Activated CD8-positive, alpha-beta T cell treated with anti-CD3 and anti-CD28 coated beads for 36 hours (primary cell): Measurements from ENCODE around the gene NAXE. TPM values are rescaled to one million over a fixed set of nuclear protein-coding genes. Genes with fewer than 3 reads are reported as not detected.
"Not testable (repeated sequence)": the region's sequence is repeated elsewhere in the genome, so short reads cannot be mapped to it uniquely, and the experiment has no call there.

Source experiments
- ATAC-seq: fragments of 200-7000 bp; cut with Tn5 transposase; one replicate; pipeline ENCODE4 v1.10.0; 2021; ENCODE audit warnings: mild to moderate bottlenecking, moderate library complexity
- CTCF ChIA-PET: fragments of 350-600 bp; sonication (Branson Sonifier 250); formaldehyde crosslinking; loops from one replicate; lab custom pipeline; 2021; ENCODE audit warnings: antibody characterized with exemption; lab: Charles Lee
- POLR2A ChIA-PET: fragments of 350-600 bp; sonication (Branson Sonifier 250); formaldehyde crosslinking; loops from one replicate; lab custom pipeline; 2021; ENCODE audit warnings: antibody characterized with exemption; lab: Charles Lee
- DNase-seq: peaks from one replicate; pipeline ENCODE4 v3.0.0-alpha.2; 2020
- H3K27ac Mint-ChIP-seq: one replicate; pipeline ENCODE4 v1.8.0; 2021; ENCODE audit warnings: mild to moderate bottlenecking, mixed read lengths
- H3K27me3 Mint-ChIP-seq: one replicate; pipeline ENCODE4 v1.8.0; 2021; ENCODE audit warnings: mixed read lengths
- H3K36me3 Mint-ChIP-seq: one replicate; pipeline ENCODE4 v1.8.0; 2021; ENCODE audit warnings: low read depth, mixed read lengths
- H3K4me1 Mint-ChIP-seq: one replicate; pipeline ENCODE4 v1.8.0; 2021; ENCODE audit warnings: low read depth, mixed read lengths
- H3K4me3 Mint-ChIP-seq: one replicate; pipeline ENCODE4 v1.8.0; 2021; ENCODE audit warnings: mild to moderate bottlenecking, moderate library complexity, mixed read lengths
- H3K9me3 Mint-ChIP-seq: one replicate; pipeline ENCODE4 v1.8.0; 2021; ENCODE audit warnings: mixed read lengths
- CTCF ChIP-seq: fragments of 200-600 bp; IDR thresholded peaks from one replicate; pipeline ENCODE4 v1.8.0; 2022; ENCODE audit warnings: antibody characterized with exemption, mild to moderate bottlenecking
- intact Hi-C: fragments of 100-400 bp; cut with micrococcal nuclease; formaldehyde crosslinking; loops from one replicate; pipeline ENCODE4 v1.10.0; 2022
- total RNA-seq, 2 experiments: library from RNA; stranded (reverse); gene quantifications; one replicate each; pipeline ENCODE4 v1.2.3, GENCODE V29; 2021

Gene NAXE
- total RNA-seq, 2 experiments from 2014 or later: 65.4 to 68.6 TPM

GRCh38 chr1:156551066-156551643 is 40.4 kb upstream of the NAXE start:
- Mint-ChIP-seq H3K27me3 (no peaks in the 10 kb centered on the region), H3K4me1 (no peaks in the 10 kb centered on the region), H3K27ac (no peak overlapping the region), H3K36me3 (no peaks in the 10 kb centered on the region), H3K4me3 (no peak overlapping the region), H3K9me3 (no peaks in the 10 kb centered on the region)
- ChIA-PET CTCF (interaction anchor here (0.9 to 1.6 kb wide), 5 partner anchors 31 to 107 kb away, joined by 3 to 6 read pairs (median 4); no protein-coding TSS in a partner anchor), POLR2A (no interaction called here)
- no peak for ATAC-seq
- intact Hi-C loops: no loop called here
- DNase-seq: no peak
- TF ChIP-seq CTCF: no peak

GRCh38 chr1:156551869-156552268 is 39.7 kb upstream of the NAXE start:
- no peaks in the 10 kb centered on the region for H3K27me3 Mint-ChIP-seq
- no peaks in the 10 kb centered on the region for H3K4me1 Mint-ChIP-seq
- H3K36me3 Mint-ChIP-seq: no peaks in the 10 kb centered on the region
- ChIA-PET CTCF (interaction anchor here (0.9 to 1.6 kb wide), 5 partner anchors 30 to 166 kb away, joined by 3 to 6 read pairs (median 4); no protein-coding TSS in a partner anchor), POLR2A (interaction anchor here (0.6 kb wide), 1 partner anchor 19 kb away, joined by 3 read pairs; no protein-coding TSS in a partner anchor)
- no peak overlapping the region for H3K27ac Mint-ChIP-seq
- H3K4me3 Mint-ChIP-seq: no peak overlapping the region
- no peak for TF ChIP-seq CTCF
- ATAC-seq (no peak), DNase-seq (no peak)
- no peaks in the 10 kb centered on the region for H3K9me3 Mint-ChIP-seq
- intact Hi-C loops: no loop called here

GRCh38 chr1:156552518-156552917 is 39.1 kb upstream of the NAXE start:
- H3K36me3 Mint-ChIP-seq: no peaks in the 10 kb centered on the region
- H3K27ac Mint-ChIP-seq: no peak overlapping the region
- CTCF ChIA-PET: interaction anchor here (1.6 kb wide), 1 partner anchor 167 kb away, joined by 4 read pairs; no protein-coding TSS in a partner anchor
- H3K4me3 Mint-ChIP-seq: no peak overlapping the region
- no peak for TF ChIP-seq CTCF
- intact Hi-C loops: no loop called here
- H3K9me3 Mint-ChIP-seq: no peaks in the 10 kb centered on the region
- ATAC-seq (no peak), DNase-seq (no peak)
- POLR2A ChIA-PET: interaction anchor here (0.6 kb wide), 2 partner anchors 19 to 20 kb away, joined by 3 read pairs; partner anchors contain the start of gene IQGAP3
- H3K27me3 Mint-ChIP-seq: no peaks in the 10 kb centered on the region
- H3K4me1 Mint-ChIP-seq: no peaks in the 10 kb centered on the region

- H3K27me3 Mint-ChIP-seq, intact Hi-C loops, H3K36me3 Mint-ChIP-seq, ATAC-seq, DNase-seq, H3K4me1 Mint-ChIP-seq, H3K4me3 Mint-ChIP-seq, H3K9me3 Mint-ChIP-seq, H3K27ac Mint-ChIP-seq: not testable (repeated sequence)
- CTCF ChIA-PET: interaction anchor here (1.6 kb wide), 1 partner anchor 167 kb away, joined by 4 read pairs; no protein-coding TSS in a partner anchor
- POLR2A ChIA-PET: interaction anchor here (0.6 kb wide), 1 partner anchor 19 kb away, joined by 3 read pairs; the partner anchor contains the start of gene IQGAP3
Observed at GRCh38 chr1:156552937-156553336, 38.6 kb upstream of the NAXE start.

GRCh38 chr1:156553860-156554485 is 37.6 kb upstream of the NAXE start:
- H3K4me3 Mint-ChIP-seq: no peak overlapping the region
- H3K4me1 Mint-ChIP-seq: no peaks in the 10 kb centered on the region
- no peaks in the 10 kb centered on the region for H3K36me3 Mint-ChIP-seq
- no peaks in the 10 kb centered on the region for H3K9me3 Mint-ChIP-seq
- no peak overlapping the region for H3K27ac Mint-ChIP-seq
- CTCF ChIA-PET: interaction anchor here (0.9 kb wide), 1 partner anchor 73 kb away, joined by 6 read pairs; no protein-coding TSS in a partner anchor
- ATAC-seq (no peak), DNase-seq (no peak)
- POLR2A ChIA-PET: interaction anchor here (1.5 kb wide), 1 partner anchor 37 kb away, joined by 5 read pairs; the partner anchor contains the start of gene NAXE
- no peak for TF ChIP-seq CTCF
- H3K27me3 Mint-ChIP-seq: no peaks in the 10 kb centered on the region
- intact Hi-C loops: no loop called here
